ENCODE data around the gene PLK2.

GRCh38 chr5:58412932-58413331 lies 47.0 kb downstream of the PLK2 start:
- TF ChIP-seq CTCF (IDR thresholded peaks at IDR 0.05) (no peak), POLR2A (IDR thresholded peaks at IDR 0.05) (no peak)

All from heart left ventricle (tissue), 13 donors.